ENCODE data around the gene KXD1. TPM values are rescaled to one million over a fixed set of nuclear protein-coding genes. Genes with fewer than 3 reads are reported as not detected.

KXD1 gene
- total RNA-seq, 4 donors from 2014 or later, result 98.1 to 117 (median 103) TPM

GRCh38 chr19:18523841-18524240, 33.8 kb upstream of the KXD1 start:
- Histone ChIP-seq H3K4me1 (peaks cover 6 to 10% of the 10 kb centered on the region in 2 donors), H3K9me3 (no peaks in the 10 kb centered on the region), H3K27me3 (no peaks in the 10 kb centered on the region), H3K4me3 (replicated peaks in 1 of 3) (no peak overlapping the region), H3K27ac (no peak overlapping the region), H3K36me3 (no peaks in the 10 kb centered on the region)
- DNase-seq, result no peak
- TF ChIP-seq POLR2A (IDR thresholded peaks at IDR 0.05), result no peak
- no peak for TF ChIP-seq CTCF (IDR thresholded peaks at IDR 0.05)
- WGBS, 2 donors, result 86 to 90% methylated on average over 9 of the region's 9 CpGs
- intact Hi-C loops (cut with DNase I), result no loop called here

- Histone ChIP-seq H3K9me3 (no peaks in the 10 kb centered on the region), H3K27ac (no peak overlapping the region), H3K36me3 (peaks cover 0 to 2% of the 10 kb centered on the region in 2 donors), H3K4me1 (no peaks in the 10 kb centered on the region), H3K4me3 (replicated peaks in 1 of 3) (no peak overlapping the region), H3K27me3 (no peaks in the 10 kb centered on the region)
- 90 to 94% methylated on average over 9 of the region's 9 CpGs for WGBS, 2 donors
- intact Hi-C loops (cut with DNase I), result no loop called here
- no peak for TF ChIP-seq CTCF (IDR thresholded peaks at IDR 0.05)
- no peak for TF ChIP-seq POLR2A (IDR thresholded peaks at IDR 0.05)
- no peak for DNase-seq
Observed at GRCh38 chr19:18526316-18526715, 31.4 kb upstream of the KXD1 start.

GRCh38 chr19:18529782-18530181, 27.9 kb upstream of the KXD1 start:
- Histone ChIP-seq H3K4me3 (replicated peaks in 1 of 3) (no peak overlapping the region), H3K27ac (no peak overlapping the region), H3K36me3 (peaks cover 8 to 24% of the 10 kb centered on the region in 2 donors), H3K9me3 (no peaks in the 10 kb centered on the region), H3K27me3 (no peaks in the 10 kb centered on the region), H3K4me1 (no peaks in the 10 kb centered on the region)
- intact Hi-C loops (cut with DNase I), result no loop called here
- 53 to 84% methylated on average over 3 to 7 of the region's 7 CpGs for WGBS, 2 donors
- no peak for DNase-seq
- TF ChIP-seq POLR2A (IDR thresholded peaks at IDR 0.05) (no peak), CTCF (IDR thresholded peaks at IDR 0.05) (no peak)

- no peaks in the 10 kb centered on the region for H3K4me1 ChIP-seq
- no peak overlapping the region for H3K4me3 ChIP-seq (replicated peaks in 1 of 3)
- DNase-seq, result no peak
- H3K36me3 ChIP-seq, result peaks cover 12 to 24% of the 10 kb centered on the region in 2 donors
- H3K27me3 ChIP-seq, result no peaks in the 10 kb centered on the region
- WGBS, 2 donors, result 96 to 97% methylated on average over 8 to 9 of the region's 9 CpGs
- intact Hi-C loops (cut with DNase I), result no loop called here
- TF ChIP-seq CTCF (IDR thresholded peaks at IDR 0.05) (no peak), POLR2A (IDR thresholded peaks at IDR 0.05) (no peak)
- no peaks in the 10 kb centered on the region for H3K9me3 ChIP-seq
- no peak overlapping the region for H3K27ac ChIP-seq
Observed at GRCh38 chr19:18531485-18531884, 26.2 kb upstream of the KXD1 start.

- intact Hi-C loops (cut with DNase I), result no loop called here
- Histone ChIP-seq H3K4me3 (replicated peaks in 1 of 3) (no peak overlapping the region), H3K36me3 (peaks cover 15 to 24% of the 10 kb centered on the region in 2 donors), H3K9me3 (no peaks in the 10 kb centered on the region), H3K27ac (no peak overlapping the region), H3K27me3 (no peaks in the 10 kb centered on the region), H3K4me1 (no peaks in the 10 kb centered on the region)
- TF ChIP-seq POLR2A (IDR thresholded peaks at IDR 0.05), result no peak
- TF ChIP-seq CTCF (IDR thresholded peaks at IDR 0.05), result no peak
- WGBS, 2 donors, result 93 to 95% methylated on average over 19 to 22 of the region's 22 CpGs
- no peak for DNase-seq
Observed at GRCh38 chr19:18532168-18532890, 25.3 kb upstream of the KXD1 start.

All from thyroid gland (tissue), 4 donors.